Sigmoid colon (tissue), 4 donors: Measurements from ENCODE around the gene PTBP3.

Experiments
- POLR2AphosphoS5 ChIP-seq, 4 donors: sonication (generic); formaldehyde crosslinking; IDR thresholded peaks; one replicate each; pipeline ENCODE4 v1.6.1; 2017; ENCODE audit warnings: antibody characterized with exemption in 4 of 4
- TF ChIP-seq, protein P1 (sequence below), 4 experiments: fragments of 450-650 bp in 3 of 4; fragments of 200-600 bp in 1 of 4; IDR thresholded peaks; one replicate each; pipeline ENCODE4 v1.5.1; 2016 to 2019; ENCODE audit warnings: antibody characterized with exemption in 4 of 4, mild to moderate bottlenecking in 3 of 4, moderate library complexity in 2 of 4

DNA sequence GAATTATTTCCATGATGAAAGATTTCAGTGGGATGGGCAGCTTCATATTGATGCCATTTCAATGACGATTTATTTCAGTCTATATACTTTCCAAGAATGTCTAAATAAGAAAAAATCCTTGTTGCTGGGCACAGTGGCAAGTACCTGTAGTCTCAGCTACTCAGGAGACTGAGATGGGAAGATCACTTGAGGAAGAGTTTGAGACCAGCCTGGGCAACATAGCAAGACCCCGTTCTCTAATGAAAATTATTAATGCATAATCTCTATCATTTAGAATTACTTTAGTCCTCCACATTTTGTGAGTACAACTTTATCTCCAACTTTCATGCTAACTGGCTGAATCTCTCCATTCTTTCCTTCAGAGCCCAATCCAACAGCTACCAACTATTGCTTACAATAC is 52.5 kb downstream of the PTBP3 start:
- TF ChIP-seq, protein P1, sequence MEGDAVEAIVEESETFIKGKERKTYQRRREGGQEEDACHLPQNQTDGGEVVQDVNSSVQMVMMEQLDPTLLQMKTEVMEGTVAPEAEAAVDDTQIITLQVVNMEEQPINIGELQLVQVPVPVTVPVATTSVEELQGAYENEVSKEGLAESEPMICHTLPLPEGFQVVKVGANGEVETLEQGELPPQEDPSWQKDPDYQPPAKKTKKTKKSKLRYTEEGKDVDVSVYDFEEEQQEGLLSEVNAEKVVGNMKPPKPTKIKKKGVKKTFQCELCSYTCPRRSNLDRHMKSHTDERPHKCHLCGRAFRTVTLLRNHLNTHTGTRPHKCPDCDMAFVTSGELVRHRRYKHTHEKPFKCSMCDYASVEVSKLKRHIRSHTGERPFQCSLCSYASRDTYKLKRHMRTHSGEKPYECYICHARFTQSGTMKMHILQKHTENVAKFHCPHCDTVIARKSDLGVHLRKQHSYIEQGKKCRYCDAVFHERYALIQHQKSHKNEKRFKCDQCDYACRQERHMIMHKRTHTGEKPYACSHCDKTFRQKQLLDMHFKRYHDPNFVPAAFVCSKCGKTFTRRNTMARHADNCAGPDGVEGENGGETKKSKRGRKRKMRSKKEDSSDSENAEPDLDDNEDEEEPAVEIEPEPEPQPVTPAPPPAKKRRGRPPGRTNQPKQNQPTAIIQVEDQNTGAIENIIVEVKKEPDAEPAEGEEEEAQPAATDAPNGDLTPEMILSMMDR (IDR thresholded peaks at IDR 0.05) = no peak
- no peak for TF ChIP-seq POLR2AphosphoS5 (IDR thresholded peaks at IDR 0.05)
